Pulmonary artery endothelial cell (primary cell): ENCODE measurements around the gene NUF2. TPM values are rescaled to one million over a fixed set of nuclear protein-coding genes. Genes with fewer than 3 reads are reported as not detected.
"Not testable (repeated sequence)": the region's sequence is repeated elsewhere in the genome, so short reads cannot be mapped to it uniquely, and the experiment has no call there.

Experiments
- DNase-seq: peaks from one replicate; pipeline ENCODE4 v3.0.0-alpha.2; 2011; ENCODE audit warnings: low read depth, low spot score
- total RNA-seq: library from RNA; depleted of rRNA; stranded (reverse); fragments of >200 nt; gene quantifications from 2 replicates; pipeline ENCODE4 v1.2.3, GENCODE V29; 2014

NUF2 gene
- total RNA-seq, 1 donor from 2014 or later: 18.5 TPM

DNA sequence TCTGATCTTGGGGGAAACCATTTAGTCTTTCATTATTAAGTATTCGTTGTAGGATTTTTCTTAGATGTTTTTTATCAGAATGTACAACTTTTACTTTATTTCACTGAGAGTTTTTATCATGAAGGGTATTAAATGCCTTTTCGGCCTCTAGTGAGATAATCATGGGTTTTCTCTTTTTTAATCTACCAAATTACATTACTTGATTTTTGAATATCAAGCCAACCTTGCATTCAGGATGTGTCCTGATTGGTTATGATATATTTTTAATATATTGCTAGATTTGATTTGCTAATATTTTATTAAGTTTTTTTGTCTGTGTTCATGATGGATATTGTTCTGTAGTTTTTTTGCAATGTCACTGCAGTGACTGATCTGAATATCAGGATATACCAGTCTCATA, 9.4 kb downstream of the NUF2 start:
- DNase-seq: no peak

DNA sequence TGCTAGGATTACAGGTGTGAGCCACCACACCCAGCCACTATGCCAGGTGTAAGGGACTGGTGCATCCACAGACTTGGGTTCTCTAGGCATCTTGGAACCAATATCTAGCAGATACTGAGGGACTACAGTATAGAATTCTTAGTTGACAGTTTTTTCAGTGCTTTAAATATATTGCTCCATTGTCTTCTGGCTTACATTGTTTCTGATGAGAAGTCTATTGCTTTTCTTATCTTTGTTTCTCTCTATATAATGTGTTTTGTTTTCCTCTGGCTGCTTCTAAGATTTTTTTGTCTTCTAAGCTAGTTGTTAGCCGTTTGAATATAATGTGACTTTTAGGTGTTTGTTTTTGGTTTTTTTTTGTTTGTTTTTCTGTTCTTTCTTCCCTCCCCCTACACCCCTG, 13.5 kb downstream of the NUF2 start:
- DNase-seq: no peak

DNA sequence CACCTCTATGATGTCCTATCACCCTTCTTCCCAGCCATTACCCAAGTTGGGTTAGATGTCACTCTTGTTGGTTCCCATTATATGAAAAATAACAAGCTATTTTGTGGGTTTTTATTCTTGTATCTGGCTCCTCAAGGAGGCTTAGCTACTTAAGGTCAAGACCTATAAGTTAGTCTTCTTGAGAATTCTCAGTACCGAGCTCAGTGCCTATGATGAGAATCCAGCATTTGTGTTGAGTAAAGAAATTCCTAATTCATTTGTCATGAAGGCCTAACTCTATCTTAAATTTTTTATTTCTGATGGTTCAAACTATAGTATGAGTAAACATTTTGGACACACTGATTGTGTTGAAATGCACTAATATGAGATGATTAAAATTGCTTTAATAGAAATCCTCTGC, 15.9 kb downstream of the NUF2 start:
- no peak for DNase-seq

DNA sequence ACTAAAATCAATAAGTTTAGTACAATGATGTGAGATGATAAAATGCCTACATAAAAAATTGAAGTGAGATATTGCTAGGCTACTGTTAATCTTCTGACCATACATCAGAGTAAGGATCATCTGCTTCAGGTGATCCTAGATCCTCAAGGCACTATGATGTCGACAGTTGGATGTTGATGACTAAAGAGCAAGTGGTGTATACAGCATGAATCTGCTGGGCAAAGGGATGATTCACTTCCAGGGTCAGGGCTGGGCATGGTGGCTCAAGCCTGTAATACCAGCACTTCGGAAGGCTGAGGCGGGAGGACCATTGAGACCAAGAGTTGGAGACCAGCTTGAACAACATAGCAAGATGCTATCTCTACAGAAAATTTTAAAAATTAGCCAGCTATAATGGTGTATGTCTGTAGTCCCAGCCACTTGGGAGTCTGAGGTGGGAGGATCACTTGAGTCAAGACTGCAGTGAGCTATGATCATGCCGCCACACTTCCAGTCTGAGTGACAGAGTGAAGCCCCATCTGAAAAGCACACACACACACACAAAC, 24.6 kb downstream of the NUF2 start:
- DNase-seq: no peak

DNA sequence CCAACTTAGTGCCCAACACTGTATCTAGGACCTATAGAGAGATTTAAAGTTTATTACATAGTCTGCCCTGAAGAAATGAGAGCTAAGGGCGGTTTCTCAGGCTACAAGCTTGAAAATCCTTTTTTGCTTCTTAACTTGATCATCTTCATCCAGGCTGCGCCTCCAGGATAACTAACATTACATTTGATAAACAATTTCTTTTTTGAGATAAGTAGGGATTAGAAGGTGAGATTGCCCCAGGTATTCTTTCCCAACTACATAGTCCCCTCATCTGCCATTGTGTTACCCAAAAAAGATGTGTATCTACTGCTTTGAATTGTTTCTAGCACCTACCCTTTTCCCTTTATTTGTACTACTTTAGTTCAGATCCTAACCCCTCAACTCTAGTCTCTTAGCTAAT, 25.4 kb downstream of the NUF2 start:
- DNase-seq: no peak

DNA sequence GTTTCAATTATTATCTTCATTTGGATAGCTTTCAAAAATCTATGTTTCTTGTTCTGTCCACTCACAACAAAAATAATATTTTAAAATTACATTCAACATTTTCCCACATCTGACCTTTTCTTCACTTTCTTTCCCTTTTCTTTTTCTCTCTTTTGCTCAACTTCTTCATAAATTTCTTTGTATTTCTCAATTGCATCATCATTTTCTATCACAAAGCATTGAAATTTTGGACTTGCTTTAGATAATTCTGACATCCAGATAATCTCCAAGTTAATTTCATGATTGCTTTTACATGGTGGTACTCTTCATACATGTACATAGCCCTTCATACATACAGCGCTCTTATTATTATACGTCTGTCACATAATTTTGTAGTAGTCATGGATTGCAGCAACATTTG, 30.2 kb downstream of the NUF2 start:
- DNase-seq: no peak

DNA sequence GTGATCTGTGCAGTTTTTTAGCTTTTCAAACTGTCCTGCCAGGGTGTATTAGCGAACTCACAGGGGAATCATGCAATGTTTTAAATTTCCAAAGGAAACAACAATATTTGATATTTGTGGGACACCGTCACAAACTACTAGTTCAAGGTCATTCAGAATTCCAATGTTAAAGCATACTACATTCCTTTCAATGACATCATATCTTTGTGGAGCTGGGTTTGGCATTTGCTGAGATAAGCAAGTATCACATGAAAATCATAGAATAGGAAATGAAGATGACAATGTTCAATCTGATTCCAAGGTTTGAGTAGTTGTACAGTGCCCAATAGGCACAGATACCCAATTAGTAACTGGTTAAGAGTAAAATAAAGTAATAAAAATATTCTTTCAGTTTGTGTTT, 35.6 kb downstream of the NUF2 start:
- DNase-seq: no peak

DNA sequence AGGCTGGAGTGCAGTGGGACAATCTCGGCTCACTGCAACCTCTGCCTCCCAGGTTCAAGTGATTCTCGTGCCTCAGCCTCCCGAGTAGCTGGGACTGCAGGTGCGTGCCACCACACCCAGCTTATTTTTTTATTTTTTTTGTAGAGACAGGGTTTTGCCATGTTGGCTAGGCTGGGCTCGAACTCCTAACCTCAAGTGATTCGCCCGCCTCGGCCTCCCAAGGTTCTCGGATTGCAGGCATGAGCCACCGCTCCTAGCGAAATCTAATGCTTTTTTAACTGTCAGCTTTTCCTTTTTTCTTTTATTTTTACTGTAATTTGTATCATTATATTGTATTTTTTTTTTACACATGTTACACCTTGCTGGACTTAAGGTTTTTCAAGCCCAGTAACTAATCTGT, 36.4 kb downstream of the NUF2 start:
- DNase-seq: not testable (repeated sequence)

DNA sequence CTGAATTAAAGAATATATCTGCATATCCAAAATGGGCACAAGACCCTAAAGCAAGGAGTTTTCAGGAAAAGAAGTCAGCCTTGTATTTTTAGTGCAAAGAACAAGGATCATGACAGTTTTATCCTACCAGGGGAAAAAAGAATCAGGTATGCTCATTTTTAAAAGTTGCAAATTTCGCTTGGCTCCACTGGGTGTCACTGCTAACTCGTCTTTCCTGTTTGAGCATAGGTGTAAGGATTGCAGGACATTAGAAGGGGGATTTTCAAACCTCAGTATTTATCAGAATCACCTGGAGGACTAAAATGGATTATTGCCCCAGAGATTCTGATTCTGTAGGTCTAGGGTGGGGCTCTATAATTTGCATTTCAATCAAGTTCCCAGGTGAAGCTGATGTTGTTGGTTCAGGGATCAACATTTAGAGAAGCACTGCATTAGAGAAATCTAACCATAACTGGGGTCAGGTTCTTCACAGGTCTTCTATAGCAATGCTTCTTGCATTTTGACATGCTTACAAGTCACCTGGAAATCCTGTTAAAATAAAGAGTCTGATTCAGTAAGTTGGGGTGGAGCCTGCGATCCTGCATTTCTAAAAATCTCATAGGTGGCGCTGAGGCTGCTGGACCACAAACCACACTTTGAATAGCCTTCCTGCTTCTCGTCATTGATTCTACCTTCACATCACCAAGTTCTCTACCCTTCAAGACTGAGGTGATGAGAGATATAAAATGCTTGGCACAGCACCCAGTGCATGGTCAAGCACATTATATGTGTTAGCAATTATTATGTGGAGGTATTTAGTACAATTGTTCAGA, 39.6 kb downstream of the NUF2 start:
- no peak for DNase-seq

DNA sequence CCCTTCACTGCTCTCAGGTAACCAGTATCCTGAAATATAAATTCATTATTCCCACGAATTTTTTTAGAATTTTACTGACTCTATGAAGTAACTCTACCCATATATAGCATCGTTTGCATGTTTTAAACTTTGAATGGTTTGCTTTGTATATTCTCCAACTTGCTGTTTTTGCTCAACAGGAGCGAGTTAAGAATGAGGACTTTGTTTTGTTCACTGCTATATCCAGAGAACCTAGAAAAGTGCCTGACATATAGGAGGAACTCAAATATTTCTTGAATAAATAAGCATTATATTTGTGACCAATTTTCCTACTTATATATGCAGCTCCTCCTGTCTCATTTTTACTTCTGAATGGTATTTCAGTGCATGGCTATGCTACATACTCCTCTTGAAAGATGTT, 43.4 kb downstream of the NUF2 start:
- no peak for DNase-seq

DNA sequence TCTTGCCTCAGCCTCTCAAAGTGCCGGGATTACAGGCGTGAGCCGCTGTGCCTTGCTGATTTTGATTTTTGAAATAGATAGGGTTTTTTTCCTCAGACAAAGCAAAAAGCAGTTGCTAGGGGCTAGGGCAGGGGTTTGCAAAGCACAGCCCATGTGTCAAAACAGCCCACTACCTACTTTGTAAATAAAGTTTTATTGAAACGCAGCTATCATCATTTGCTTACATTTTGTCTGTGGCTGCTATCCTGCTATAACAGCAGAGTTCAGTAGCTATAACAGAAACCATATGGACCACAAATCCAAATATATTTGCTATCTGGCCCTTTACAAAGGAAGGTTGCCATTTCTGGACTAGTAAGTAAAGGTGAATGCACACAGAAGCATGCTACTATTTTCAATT, 44.8 kb downstream of the NUF2 start:
- DNase-seq: no peak

DNA sequence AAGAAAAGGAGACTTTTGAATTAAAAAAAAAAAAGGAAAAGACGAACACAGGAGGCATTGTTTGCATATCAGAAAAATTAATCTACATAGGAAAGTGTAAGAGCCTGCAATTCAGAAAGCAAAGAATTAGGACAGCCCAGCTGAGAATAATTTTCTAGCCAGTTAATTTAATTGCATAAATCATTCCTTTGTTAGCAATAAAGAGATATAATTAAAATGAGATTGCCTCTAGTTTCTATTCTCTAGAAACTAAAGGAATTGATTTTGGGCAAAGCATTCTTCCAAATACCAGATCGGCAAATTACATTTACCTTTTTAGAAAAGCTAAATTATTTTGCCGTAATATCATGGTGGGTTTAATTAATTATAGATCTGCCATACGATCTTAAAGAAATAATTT, 46.0 kb downstream of the NUF2 start:
- DNase-seq: no peak

DNA sequence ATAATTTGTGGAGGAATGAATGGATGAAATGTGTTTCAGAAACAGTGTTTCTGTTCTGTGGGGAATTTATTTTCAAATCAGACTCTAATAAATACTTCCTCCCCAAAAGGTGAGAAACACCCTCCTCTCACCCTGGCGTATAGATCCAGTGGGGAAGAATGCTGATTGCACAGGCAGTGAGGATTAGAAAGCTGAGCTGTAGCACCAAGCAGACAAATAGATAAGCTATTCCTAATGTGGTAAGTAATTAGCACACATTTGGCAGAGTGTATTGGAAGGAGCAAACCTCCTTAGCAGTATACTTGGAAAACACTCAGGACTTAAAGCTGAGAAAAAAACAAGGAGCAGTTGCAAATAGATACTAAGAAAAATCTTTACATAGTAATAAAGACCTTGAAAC, 50.8 kb downstream of the NUF2 start:
- no peak for DNase-seq

DNA sequence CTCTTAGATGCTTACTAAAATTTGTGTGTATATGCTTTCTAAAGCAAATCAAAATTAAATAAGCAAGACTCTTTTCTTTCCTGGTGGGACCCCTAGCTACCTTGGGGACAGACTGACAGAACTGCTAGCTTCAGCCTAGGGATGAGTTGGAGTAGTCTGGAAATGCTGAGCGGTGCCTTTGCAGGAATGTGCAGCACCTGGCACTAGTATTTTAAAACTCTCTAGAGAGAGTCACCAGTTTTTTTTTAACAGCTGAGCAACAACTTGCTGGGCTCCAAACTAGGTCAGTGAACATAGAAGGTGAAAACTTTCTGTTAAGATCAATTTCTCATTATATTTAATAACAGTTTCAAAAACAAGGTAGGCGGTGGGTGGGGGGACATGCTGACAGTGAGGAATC, 56.8 kb downstream of the NUF2 start:
- DNase-seq: no peak

DNA sequence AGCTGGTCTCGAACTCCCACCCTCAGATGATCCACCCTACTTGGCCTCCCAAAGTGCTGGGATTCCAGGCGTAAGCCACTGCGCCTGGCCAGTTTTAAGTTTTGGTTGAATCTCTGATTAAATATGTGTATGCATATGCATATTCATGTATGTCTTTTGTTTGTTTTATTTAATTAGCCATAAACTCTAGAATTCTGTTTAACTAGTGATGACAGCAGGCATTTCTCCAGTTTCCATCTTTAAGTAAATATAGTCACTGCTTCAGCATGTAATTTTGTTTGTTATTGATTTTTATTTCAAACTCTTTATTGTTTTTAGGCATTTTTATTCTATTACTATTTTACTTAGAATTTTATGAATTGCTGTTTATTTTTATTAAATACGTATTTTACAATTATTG, 58.0 kb downstream of the NUF2 start:
- no peak for DNase-seq

DNA sequence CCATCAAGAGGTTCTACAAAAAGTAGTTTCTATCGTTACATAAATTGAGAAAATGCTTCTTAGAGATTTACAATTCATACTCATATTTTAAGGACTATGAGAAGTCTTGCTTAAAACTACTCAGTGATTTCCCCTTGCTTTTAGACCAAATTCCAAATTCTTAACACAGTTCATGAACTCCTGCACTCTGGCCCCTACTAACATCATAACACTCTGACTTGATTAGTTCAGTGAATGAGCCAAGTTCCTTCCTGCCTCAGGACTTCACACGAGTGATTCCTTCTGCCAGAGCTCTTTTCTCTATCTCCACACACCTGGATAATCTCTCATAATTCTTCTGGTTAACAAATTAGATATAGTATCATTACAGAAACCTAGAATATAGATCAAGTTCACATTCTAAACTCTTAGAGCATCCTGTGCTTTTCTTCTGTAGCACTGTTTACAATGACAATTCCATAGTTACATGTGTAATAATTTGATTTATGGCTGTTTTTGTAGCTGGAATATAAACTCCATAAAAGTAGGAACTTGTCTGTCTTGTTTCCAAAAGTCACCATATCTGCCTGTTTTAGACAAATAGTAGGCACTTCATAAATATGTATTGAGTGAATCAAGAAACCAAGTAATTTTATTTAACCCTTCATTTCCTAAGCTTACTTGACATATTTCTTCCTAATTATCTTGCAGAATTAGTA, 59.9 kb downstream of the NUF2 start:
- no peak for DNase-seq

DNA sequence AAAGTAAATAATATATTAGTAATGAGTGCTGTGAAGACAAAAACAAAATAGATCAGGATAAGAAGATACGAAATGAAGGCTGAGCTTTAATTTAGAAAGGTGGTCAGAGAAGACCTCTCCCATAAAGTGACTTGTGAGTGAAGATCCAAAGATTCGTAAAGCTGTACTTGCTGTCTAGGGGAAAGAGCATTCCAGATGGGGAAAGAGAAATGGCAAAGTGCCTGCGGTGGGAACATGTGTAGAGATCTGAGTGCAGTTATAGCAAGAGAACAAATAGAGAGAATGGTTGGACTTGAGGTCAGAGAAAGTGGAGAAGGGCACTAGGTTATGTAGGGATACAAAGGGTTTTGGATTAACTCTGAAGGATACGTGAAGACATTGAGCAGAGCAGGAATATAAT, 60.6 kb downstream of the NUF2 start:
- no peak for DNase-seq

DNA sequence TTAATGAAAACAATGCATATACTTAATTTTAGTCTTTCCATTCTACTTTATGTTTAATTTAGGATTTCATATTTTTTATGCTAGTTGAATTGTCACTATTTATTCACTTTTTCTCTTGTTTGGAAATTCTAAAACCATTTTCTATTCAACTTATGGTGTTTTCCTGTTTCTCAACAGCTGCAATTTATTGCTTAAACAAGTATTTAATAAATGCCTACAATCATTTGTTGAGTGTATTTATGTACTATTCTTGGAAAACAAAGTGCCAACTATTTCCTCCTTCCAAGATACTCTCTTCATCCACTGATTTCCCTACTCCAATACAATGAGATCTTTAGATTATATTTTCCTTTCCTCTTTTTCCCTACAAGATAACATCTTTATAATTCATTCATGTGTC, 65.4 kb downstream of the NUF2 start:
- DNase-seq: no peak

DNA sequence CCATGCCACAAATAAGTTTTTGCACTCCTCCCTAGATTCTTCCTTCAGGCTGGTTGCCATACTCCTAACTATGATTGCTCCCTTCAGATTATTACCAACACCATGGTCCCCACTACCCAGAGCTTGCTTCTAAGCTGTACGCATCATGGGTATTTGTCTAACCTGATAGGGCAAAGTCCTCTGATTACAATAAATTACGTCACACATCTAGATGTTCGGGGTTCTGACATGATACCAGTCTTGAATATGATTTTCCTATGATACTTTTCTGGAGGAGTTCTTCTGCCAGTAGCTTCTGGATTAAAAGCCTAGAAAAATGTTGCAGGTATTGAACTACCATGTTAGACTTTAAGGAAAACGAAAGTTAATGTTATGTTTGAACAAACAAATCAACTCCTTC, 67.2 kb downstream of the NUF2 start:
- no peak for DNase-seq

DNA sequence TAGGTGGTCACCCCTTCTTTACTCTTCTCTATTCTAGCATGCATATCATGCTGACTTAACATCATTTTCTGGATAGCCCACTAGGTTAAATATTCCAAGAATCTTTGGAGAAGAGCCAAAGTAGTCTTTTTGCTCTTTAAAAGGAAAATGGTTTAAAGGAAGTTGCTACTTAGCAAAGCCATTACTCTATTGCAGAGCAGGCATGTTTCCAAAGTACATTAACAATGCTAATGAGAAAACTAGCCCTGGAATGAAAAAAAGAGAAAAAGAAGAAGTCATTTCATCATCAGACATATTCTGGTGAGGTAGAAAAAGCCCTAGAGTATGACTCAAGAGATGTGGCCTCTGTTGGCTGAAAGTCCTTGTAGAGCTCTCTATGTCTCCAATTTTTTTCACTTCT, 74.0 kb downstream of the NUF2 start:
- DNase-seq: no peak

DNA sequence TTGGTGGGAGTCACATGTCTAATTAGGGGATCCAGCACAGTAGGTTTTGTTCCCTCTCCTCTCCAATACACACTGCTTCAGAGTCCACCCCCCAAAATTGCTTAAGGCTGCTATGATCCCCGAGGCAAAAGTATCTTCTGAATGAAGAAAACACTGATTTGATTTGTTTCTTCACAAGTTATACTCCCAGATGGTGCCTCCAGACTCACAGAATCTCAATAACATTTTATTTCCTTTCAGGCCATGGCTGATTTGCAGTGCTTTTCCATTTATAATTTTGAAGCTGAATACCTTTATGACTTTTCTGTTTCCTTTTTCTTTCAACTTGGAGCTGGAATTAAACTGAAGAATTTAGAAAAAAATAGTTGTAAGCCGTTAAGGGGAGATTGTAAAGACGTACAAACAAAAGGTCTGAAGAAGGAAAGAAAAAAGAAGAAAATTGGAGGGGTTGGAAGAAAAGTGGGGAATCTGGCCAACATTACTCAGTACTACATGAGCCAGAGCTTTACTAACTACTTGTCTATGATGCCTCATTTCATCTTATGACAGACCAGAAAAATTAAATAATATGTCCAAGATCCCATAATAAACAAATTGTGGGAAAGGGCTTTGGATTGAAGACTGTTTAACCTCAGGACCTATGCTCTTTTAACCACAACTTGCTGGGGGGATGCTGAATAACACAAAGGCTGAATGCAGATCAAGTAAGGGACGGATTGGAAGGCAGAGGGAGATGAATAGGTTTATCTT, 75.9 kb downstream of the NUF2 start:
- no peak for DNase-seq

DNA sequence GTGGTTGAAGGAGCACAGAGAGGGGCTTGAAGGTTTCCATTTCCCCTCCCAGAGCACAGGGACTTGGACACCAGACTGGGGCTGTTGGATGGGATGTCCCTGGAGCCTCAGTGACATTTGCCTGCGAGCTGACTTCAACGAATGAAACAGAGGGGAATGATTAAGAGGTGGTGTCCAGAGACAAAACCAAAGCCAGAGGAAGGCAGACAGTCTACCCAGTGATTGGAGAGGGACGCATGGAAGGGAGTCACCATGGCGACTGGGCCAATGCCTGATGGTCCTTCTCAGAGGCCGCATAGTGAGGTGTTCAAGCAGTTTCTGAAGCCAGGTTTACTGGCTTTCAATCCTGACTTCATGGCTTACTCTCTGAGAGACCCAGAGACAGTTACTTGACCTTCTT, 77.2 kb downstream of the NUF2 start:
- no peak for DNase-seq
